HG02981 (cell line): ENCODE results near the gene STK16.
"Not testable (repeated sequence)": the region's sequence is repeated elsewhere in the genome, so short reads cannot be mapped to it uniquely, and the experiment has no call there.

Experiments
- ATAC-seq: cut with Tn5 transposase; IDR thresholded peaks from one replicate; pipeline ENCODE4 v1.9.1; 2021; ENCODE audit warnings: mild to moderate bottlenecking, moderate library complexity; ENCODE audit not compliant: unreplicated experiment

Gene STK16

GRCh38 chr2:219286436-219287115 lies 41.3 kb downstream of the STK16 start:
- ATAC-seq = no peak

- not testable (repeated sequence) for ATAC-seq
Observed at GRCh38 chr2:219287116-219287440, 41.8 kb downstream of the STK16 start.

GRCh38 chr2:219287580-219288265 lies 42.4 kb downstream of the STK16 start:
- ATAC-seq = no peak

GRCh38 chr2:219289195-219289536 lies 43.9 kb downstream of the STK16 start:
- no peak for ATAC-seq

- ATAC-seq = no peak
Observed at GRCh38 chr2:219289537-219290361, 44.5 kb downstream of the STK16 start.

GRCh38 chr2:219290381-219291171 lies 45.3 kb downstream of the STK16 start:
- no peak for ATAC-seq

- no peak for ATAC-seq
Observed at GRCh38 chr2:219291394-219291793, 46.1 kb downstream of the STK16 start.

GRCh38 chr2:219291910-219292490 lies 46.7 kb downstream of the STK16 start:
- no peak for ATAC-seq

GRCh38 chr2:219292616-219293015 lies 47.3 kb downstream of the STK16 start:
- ATAC-seq = no peak

GRCh38 chr2:219293736-219294231 lies 48.5 kb downstream of the STK16 start:
- ATAC-seq = no peak

- ATAC-seq = peak; percentile 90
Observed at GRCh38 chr2:219294356-219295351, 49.4 kb downstream of the STK16 start.

- no peak for ATAC-seq
Observed at GRCh38 chr2:219296142-219296541, 50.9 kb downstream of the STK16 start.

- ATAC-seq = no peak
Observed at GRCh38 chr2:219296631-219297391, 51.5 kb downstream of the STK16 start.

GRCh38 chr2:219297766-219298456 lies 52.6 kb downstream of the STK16 start:
- ATAC-seq = no peak

- peak; percentile 46 for ATAC-seq
Observed at GRCh38 chr2:219298759-219299371, 53.6 kb downstream of the STK16 start.

- ATAC-seq = no peak
Observed at GRCh38 chr2:219299372-219299760, 54.1 kb downstream of the STK16 start.
